Small intestine (tissue), 7 donors: ENCODE measurements around the gene TFCP2L1. TPM values are rescaled to one million over a fixed set of nuclear protein-coding genes. Genes with fewer than 3 reads are reported as not detected.

Source experiments
- DNase-seq, 2 donors: peaks; one replicate each; pipeline versions ENCODE4 v3.0.0 to v3.0.0-alpha.2; 2013
- FAIRE-seq: peaks from 2 replicates; lab custom pipeline; 2012; peaks lifted over from hg19 to GRCh38; lab: Jason Lieb, UNC
- H3K27ac ChIP-seq, 3 donors: one replicate each; pipeline ENCODE4 v1.5.1; 2013; ENCODE audit warnings: low read length in 2 of 3, mild to moderate bottlenecking in 2 of 3, control low read depth in 1 of 3, inconsistent platforms in 1 of 3, low read depth in 1 of 3, moderate library complexity in 1 of 3
- H3K27me3 ChIP-seq, 3 donors: one replicate each; pipeline ENCODE4 v1.6.1; 2013; ENCODE audit warnings: low read length in 3 of 3, inconsistent platforms in 1 of 3; ENCODE audit not compliant: control insufficient read depth in 3 of 3, insufficient read depth in 3 of 3
- H3K36me3 ChIP-seq, 3 donors: one replicate each; pipeline ENCODE4 v1.6.1; 2013; ENCODE audit warnings: low read length in 3 of 3, inconsistent platforms in 1 of 3, low read depth in 1 of 3, mild to moderate bottlenecking in 1 of 3, moderate library complexity in 1 of 3; ENCODE audit not compliant: control insufficient read depth in 3 of 3, insufficient read depth in 2 of 3
- H3K4me1 ChIP-seq, 3 donors: one replicate each; pipeline ENCODE4 v1.6.1; 2013; ENCODE audit warnings: low read length in 2 of 3, inconsistent platforms in 1 of 3, low read depth in 1 of 3, mild to moderate bottlenecking in 1 of 3, moderate library complexity in 1 of 3; ENCODE audit not compliant: control insufficient read depth in 3 of 3, insufficient read depth in 2 of 3
- H3K4me3 ChIP-seq, 3 donors: one replicate each; pipeline ENCODE4 v1.5.1; 2013; ENCODE audit warnings: low read length in 3 of 3, control low read depth in 1 of 3, inconsistent platforms in 1 of 3, low read depth in 1 of 3, mild to moderate bottlenecking in 1 of 3, moderate library complexity in 1 of 3
- H3K9me3 ChIP-seq, 2 donors: one replicate each; pipeline ENCODE4 v1.6.1; 2013; ENCODE audit warnings: low read depth in 1 of 2, low read length in 1 of 2; ENCODE audit not compliant: control insufficient read depth in 2 of 2, insufficient read depth in 1 of 2
- WGBS, 3 donors: extraction: QIAGEN DNeasy Blood & Tissue Kit; methylation state at CpG; one replicate each; pipeline ENCODE4 v1.1.7; 2013; 5-methylcytosine and 5-hydroxymethylcytosine counted together
- polyA plus RNA-seq, 4 donors: library from polyadenylated mRNA; stranded (reverse) in 3 of 4; unstranded in 1 of 4; fragments of 200-250 nt in 3 of 4; fragments of 120-200 nt in 1 of 4; gene quantifications; one replicate each; pipeline versions ENCODE4 v1.2.1 to v1.2.3, GENCODE V29; 2013
- donor health status: healthy with polysubstance abuse.
- donor health status: control.
- donor health status: control.
- donor health status: Bipolar disorder and iron deficiency.
- donor health status: healthy.

TFCP2L1 gene
- polyA plus RNA-seq, 4 donors, result under 0.01 to 0.66 (median 0.37) TPM

GRCh38 chr2:121293450-121294325 lies 8.7 kb upstream of the TFCP2L1 start:
- Histone ChIP-seq H3K27me3 (peaks cover 0 to 4% (median 0%) of the 10 kb centered on the region in 3 donors), H3K4me3 (no peak overlapping the region), H3K4me1 (no peaks in the 10 kb centered on the region), H3K9me3 (no peaks in the 10 kb centered on the region), H3K27ac (no peak overlapping the region), H3K36me3 (no peaks in the 10 kb centered on the region)
- DNase-seq (peak; percentile 35 to 94), FAIRE-seq (no peak)
- 20 to 61% (median 31%) methylated on average over 14 of the region's 14 CpGs for WGBS, 3 donors

DNA sequence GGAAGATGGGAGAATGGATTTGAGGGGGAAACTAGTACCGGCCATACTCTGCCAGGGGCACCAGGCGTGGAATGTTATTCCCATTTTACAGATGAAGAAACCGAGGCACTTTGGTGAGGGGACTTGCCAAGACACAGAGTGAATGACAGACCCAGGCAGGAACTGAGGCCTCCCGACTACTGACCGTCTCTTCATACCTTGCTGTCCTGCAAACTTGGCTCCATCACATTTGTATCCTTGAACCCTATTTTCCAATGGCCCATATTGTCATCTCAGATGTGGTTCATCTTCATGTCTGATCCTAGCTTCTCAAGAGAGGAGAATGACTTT lies 6.2 kb upstream of the TFCP2L1 start:
- Histone ChIP-seq H3K27ac (no peak overlapping the region), H3K9me3 (no peaks in the 10 kb centered on the region), H3K4me1 (no peaks in the 10 kb centered on the region), H3K36me3 (no peaks in the 10 kb centered on the region), H3K4me3 (no peak overlapping the region), H3K27me3 (peaks cover 0 to 4% (median 2%) of the 10 kb centered on the region in 3 donors)
- WGBS, 3 donors, result 94 to 99% (median 96%) methylated on average over 5 of the region's 5 CpGs
- FAIRE-seq, result no peak
- DNase-seq, result no peak

DNA sequence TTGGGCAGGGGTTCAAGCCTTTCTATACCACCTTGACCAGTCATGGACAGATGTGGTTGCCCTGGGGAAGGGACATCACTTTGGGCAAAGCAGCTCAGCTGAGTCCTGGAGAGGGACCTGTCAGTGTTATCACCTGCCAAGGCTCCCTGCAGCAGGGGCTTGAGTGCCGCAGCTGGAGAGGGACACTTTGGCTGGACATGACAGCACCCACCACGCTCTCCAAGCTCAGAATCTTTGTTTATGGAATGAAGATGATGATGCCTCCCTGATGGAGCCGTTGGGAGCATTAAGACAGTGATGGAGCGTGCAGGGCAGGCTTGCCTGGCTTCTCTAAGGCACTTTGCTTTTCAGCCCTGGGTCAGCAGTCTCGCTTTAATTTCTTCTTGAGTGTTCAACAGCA lies 4.3 kb upstream of the TFCP2L1 start:
- Histone ChIP-seq H3K4me3 (no peak overlapping the region), H3K4me1 (no peaks in the 10 kb centered on the region), H3K27ac (no peak overlapping the region), H3K36me3 (no peaks in the 10 kb centered on the region), H3K9me3 (no peaks in the 10 kb centered on the region), H3K27me3 (peaks cover 6 to 15% (median 8%) of the 10 kb centered on the region in 3 donors)
- WGBS, 3 donors, result 79 to 89% (median 84%) methylated on average over 5 of the region's 5 CpGs
- DNase-seq, result no peak
- FAIRE-seq, result no peak

DNA sequence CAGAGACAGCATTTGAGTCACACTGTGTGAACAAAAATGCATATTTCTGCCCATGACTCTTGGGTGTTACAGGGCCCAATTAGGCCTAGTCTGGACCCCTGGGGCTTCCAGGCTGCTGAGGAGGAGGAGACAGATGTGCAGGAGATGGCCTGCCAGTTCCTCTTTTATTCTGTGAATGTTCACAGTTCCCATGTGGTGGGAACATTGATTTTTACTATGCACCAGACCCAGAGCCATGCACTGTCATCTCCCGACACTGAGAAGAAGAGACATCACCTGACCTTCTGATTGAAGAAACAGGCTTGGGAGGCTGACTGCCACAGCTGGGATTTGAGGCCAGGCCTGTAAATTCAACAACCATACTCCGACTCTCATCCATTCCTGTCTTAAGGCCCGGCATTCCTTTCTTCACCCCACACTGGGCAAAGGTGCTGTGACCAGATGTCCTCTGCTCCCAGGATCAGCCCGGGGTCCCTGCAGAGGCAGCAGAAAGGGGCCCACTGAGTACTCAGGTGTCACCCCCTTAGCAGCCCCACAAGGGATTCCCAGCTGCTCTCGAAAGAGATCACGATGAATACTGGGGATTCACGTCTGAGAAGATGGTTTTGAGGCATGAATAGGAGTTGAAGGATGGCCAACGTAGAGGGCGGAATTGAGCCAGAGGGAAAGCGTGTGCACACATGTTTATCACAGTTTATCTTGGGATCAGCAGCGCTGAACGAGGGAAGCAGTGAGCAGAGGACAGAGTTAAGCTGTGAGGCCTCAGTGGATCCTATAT lies 3.6 kb upstream of the TFCP2L1 start:
- Histone ChIP-seq H3K27ac (no peak overlapping the region), H3K9me3 (no peaks in the 10 kb centered on the region), H3K36me3 (no peaks in the 10 kb centered on the region), H3K4me3 (no peak overlapping the region), H3K27me3 (peaks cover 7 to 21% (median 13%) of the 10 kb centered on the region in 3 donors), H3K4me1 (no peaks in the 10 kb centered on the region)
- WGBS, 3 donors, result 78 to 87% (median 79%) methylated on average over 12 of the region's 12 CpGs
- FAIRE-seq (no peak), DNase-seq (no peak)

DNA sequence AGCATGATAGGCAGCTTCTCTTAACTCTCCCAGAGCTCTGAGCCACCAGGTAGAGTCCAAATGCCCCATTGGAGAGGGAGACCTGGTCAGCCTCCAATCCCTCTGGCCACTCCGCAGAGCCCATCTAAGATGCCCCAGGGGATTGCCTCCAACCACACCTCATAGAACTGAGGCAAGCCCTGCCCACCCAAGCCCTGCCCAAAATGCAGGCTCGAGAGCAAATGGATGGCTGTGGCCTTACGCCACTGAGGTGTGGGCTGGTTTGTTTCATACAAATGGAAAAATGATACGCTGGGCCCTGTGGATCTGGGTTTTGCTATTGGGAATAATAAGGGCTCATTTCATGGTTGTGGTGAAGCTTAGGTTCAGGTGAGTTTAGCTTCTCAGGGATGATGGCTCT lies 3.0 kb upstream of the TFCP2L1 start:
- no peak overlapping the region for H3K4me3 ChIP-seq
- no peaks in the 10 kb centered on the region for H3K9me3 ChIP-seq
- peaks cover 10 to 27% (median 19%) of the 10 kb centered on the region in 3 donors for H3K27me3 ChIP-seq
- H3K27ac ChIP-seq, result no peak overlapping the region
- DNase-seq, result no peak
- H3K4me1 ChIP-seq, result no peaks in the 10 kb centered on the region
- WGBS, 3 donors, result 93 to 96% (median 94%) methylated on average over 4 of the region's 4 CpGs
- no peaks in the 10 kb centered on the region for H3K36me3 ChIP-seq
- no peak for FAIRE-seq

DNA sequence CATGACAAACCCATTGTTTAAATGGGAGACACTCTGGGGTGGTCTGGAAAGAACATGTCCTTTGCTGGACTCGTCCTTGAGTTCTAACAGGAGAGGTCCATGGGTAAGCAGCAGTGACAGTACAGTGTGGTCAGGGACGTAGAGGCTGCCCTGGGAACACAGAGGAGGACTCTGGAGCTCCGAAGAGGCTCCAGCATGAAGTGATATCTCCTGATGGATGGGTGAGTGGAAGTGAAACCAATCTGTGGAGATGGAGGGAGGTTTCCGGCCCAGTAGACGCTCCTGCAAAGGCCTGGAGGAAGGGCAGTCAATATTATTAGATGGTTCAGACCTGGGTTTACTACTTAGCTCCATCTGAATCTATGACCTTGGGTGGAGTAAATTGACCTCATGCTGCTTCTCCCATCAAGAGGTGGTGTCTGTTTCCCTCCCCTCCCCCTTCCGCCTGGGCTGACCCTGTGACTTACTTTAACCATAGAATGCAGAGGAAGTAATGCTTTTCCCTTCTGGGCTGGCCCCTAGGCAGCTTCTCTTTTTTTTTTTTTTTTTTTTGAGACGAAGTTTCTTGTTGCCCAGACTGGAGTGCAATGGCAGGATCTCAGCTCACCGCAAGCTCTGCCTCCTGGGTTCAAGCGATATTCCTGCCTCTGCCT lies 2.3 kb upstream of the TFCP2L1 start:
- Histone ChIP-seq H3K27ac (no peak overlapping the region), H3K36me3 (no peaks in the 10 kb centered on the region), H3K4me1 (no peaks in the 10 kb centered on the region), H3K9me3 (no peaks in the 10 kb centered on the region), H3K27me3 (peaks cover 10 to 32% (median 25%) of the 10 kb centered on the region in 3 donors), H3K4me3 (no peak overlapping the region)
- WGBS, 3 donors, result 77 to 83% (median 81%) methylated on average over 9 of the region's 9 CpGs
- no peak for FAIRE-seq
- DNase-seq, result no peak

DNA sequence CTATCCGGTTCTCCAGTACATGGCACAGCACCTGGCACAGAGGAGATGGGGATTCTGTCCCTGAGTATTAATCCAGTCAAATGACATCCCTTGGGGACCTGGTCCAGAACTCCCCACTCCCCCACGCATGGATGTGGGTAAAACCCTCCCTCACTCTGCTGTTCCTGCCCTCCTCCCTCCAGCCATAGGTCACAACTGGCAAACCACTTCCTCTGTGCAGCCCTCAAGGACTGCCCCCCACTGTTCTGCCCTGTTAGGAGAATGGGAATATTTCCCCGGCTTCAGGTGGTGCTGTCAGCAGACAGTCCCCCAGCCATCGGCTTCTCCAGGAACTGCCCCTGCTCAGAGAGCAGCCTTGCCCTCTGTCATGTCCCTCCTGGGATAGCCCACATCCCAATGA lies 1.5 kb upstream of the TFCP2L1 start:
- no peaks in the 10 kb centered on the region for H3K36me3 ChIP-seq
- no peaks in the 10 kb centered on the region for H3K4me1 ChIP-seq
- H3K27ac ChIP-seq, result no peak overlapping the region
- 77 to 78% (median 78%) methylated on average over 4 of the region's 4 CpGs for WGBS, 3 donors
- DNase-seq (no peak), FAIRE-seq (no peak)
- peaks cover 10 to 32% (median 25%) of the 10 kb centered on the region in 3 donors for H3K27me3 ChIP-seq
- H3K9me3 ChIP-seq, result no peaks in the 10 kb centered on the region
- no peak overlapping the region for H3K4me3 ChIP-seq

DNA sequence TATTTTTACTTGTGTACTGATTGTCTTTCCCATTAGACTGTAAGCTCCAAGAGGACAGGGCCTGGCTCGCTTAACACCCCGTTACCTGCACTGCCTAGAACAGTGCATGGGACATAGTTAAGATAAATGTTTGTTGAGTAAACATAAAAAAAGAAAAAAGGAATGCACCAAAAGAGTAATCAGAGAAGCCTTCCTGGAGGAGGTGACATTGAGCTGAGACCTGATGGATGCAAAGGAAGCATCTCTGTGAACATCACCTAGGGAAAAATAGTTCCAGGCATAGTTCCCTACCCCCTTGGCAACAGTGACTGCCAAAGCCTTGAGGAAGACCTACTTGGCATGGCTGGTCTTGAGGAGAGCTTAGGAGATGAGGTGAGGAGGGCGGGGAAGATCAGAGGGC lies 924 bp upstream of the TFCP2L1 start:
- no peak for FAIRE-seq
- no peak overlapping the region for H3K27ac ChIP-seq
- no peaks in the 10 kb centered on the region for H3K9me3 ChIP-seq
- DNase-seq, result no peak
- H3K27me3 ChIP-seq, result peaks cover 10 to 32% (median 25%) of the 10 kb centered on the region in 3 donors
- H3K36me3 ChIP-seq, result no peaks in the 10 kb centered on the region
- 82 to 96% (median 92%) methylated on average over 3 of the region's 3 CpGs for WGBS, 3 donors
- H3K4me3 ChIP-seq, result no peak overlapping the region
- H3K4me1 ChIP-seq, result no peaks in the 10 kb centered on the region
